Measurements from ENCODE around the gene NDUFS8. TPM values are rescaled to one million over a fixed set of nuclear protein-coding genes. Genes with fewer than 3 reads are reported as not detected.

NDUFS8 gene
- polyA plus RNA-seq, 12 donors, result 43.8 to 82.3 (median 58.9) TPM; not detected in 1

GRCh38 chr11:68047437-68048290 lies 17.2 kb downstream of the NDUFS8 start:
- DNase-seq, result no peak

GRCh38 chr11:68048681-68049508 lies 18.4 kb downstream of the NDUFS8 start:
- no peak for DNase-seq

GRCh38 chr11:68049509-68050370 lies 19.3 kb downstream of the NDUFS8 start:
- DNase-seq, result no peak

GRCh38 chr11:68050371-68050841 lies 19.9 kb downstream of the NDUFS8 start:
- DNase-seq, result no peak

- DNase-seq, result no peak
Observed at GRCh38 chr11:68051191-68052136, 21.0 kb downstream of the NDUFS8 start.

GRCh38 chr11:68052137-68052873 lies 21.8 kb downstream of the NDUFS8 start:
- DNase-seq, result no peak

- no peak for DNase-seq
Observed at GRCh38 chr11:68053117-68053516, 22.6 kb downstream of the NDUFS8 start.

GRCh38 chr11:68053981-68054812 lies 23.7 kb downstream of the NDUFS8 start:
- no peak for DNase-seq

- DNase-seq, result no peak
Observed at GRCh38 chr11:68056317-68057285, 26.1 kb downstream of the NDUFS8 start.

- DNase-seq, result no peak
Observed at GRCh38 chr11:68057807-68058206, 27.3 kb downstream of the NDUFS8 start.

- DNase-seq, result no peak
Observed at GRCh38 chr11:68061508-68061907, 31.0 kb downstream of the NDUFS8 start.

- DNase-seq, result no peak
Observed at GRCh38 chr11:68064926-68065325, 34.4 kb downstream of the NDUFS8 start.

- no peak for DNase-seq
Observed at GRCh38 chr11:68065841-68066240, 35.4 kb downstream of the NDUFS8 start.

GRCh38 chr11:68066742-68067141 lies 36.3 kb downstream of the NDUFS8 start:
- no peak for DNase-seq

GRCh38 chr11:68067991-68068390 lies 37.5 kb downstream of the NDUFS8 start:
- DNase-seq, result no peak

GRCh38 chr11:68071281-68072048 lies 41.0 kb downstream of the NDUFS8 start:
- DNase-seq, result no peak

All from muscle of arm (tissue), 12 donors.